A549 (cell line): ENCODE measurements around the gene EXOC3. TPM values are rescaled to one million over a fixed set of nuclear protein-coding genes. Genes with fewer than 3 reads are reported as not detected.

ENCODE experiments used
- ATAC-seq, 2 experiments: fragments of 200-7000 bp in 1 of 2; fragments of >200 bp in 1 of 2; cut with Nextera tagmentation in 1 of 2; cut with Tn5 transposase in 1 of 2; 3 replicates each; pipeline versions ENCODE4 v1.8.0 to v1.9.1; 2018 to 2020; ENCODE audit warnings: mild to moderate bottlenecking in 1 of 2, moderate library complexity in 1 of 2
- CTCF ChIA-PET: fragments of 300-600 bp; sonication (Branson Sonifier 250); formaldehyde crosslinking; extraction: SDS; loops from one replicate; lab custom pipeline; 2021; ENCODE audit warnings: antibody characterized with exemption, inconsistent platforms; lab: Yijun Ruan, JAX
- POLR2A ChIA-PET: fragments of 350-600 bp; formaldehyde crosslinking; extraction: SDS; loops from one replicate; lab custom pipeline; 2021; ENCODE audit warnings: antibody characterized with exemption, inconsistent platforms; lab: Yijun Ruan, JAX
- DNase-seq, 2 experiments: peaks; one replicate each; pipeline versions ENCODE4 v3.0.0 to v3.0.0-alpha.2; 2011 to 2016; ENCODE audit warnings: low read depth in 1 of 2, low spot score in 1 of 2
- FAIRE-seq: peaks from 2 replicates; lab custom pipeline; 2011; peaks lifted over from hg19 to GRCh38; lab: Jason Lieb, UNC
- H3K27ac ChIP-seq, 2 experiments: fragments of >200 bp; sonication (Bioruptor Twin); formaldehyde crosslinking; 3 replicates each; pipeline ENCODE4 v1.5.1; 2016 to 2017
- H3K4me1 ChIP-seq: fragments of >200 bp; sonication (Bioruptor Twin); formaldehyde crosslinking; 3 replicates; pipeline ENCODE4 v1.6.1; 2016
- H3K4me2 ChIP-seq: fragments of >200 bp; sonication (Bioruptor Twin); formaldehyde crosslinking; 3 replicates; pipeline ENCODE4 v1.6.1; 2016
- H3K4me3 ChIP-seq: fragments of >200 bp; sonication (Bioruptor Twin); formaldehyde crosslinking; 3 replicates; pipeline ENCODE4 v1.5.1; 2016
- H3K9me3 ChIP-seq: fragments of >200 bp; sonication (Bioruptor Twin); formaldehyde crosslinking; 3 replicates; pipeline ENCODE4 v1.6.1; 2016
- CBX8 ChIP-seq: fragments of 200-600 bp; sonication (generic); IDR thresholded peaks from 2 replicates; pipeline ENCODE4 v1.6.1; 2016
- EHMT2 ChIP-seq: fragments of 200-600 bp; sonication (generic); IDR thresholded peaks from 2 replicates; pipeline ENCODE4 v1.6.1; 2016; ENCODE audit warnings: antibody characterized with exemption, low read depth, mild to moderate bottlenecking, moderate library complexity
- HDAC2 ChIP-seq: fragments of 200-600 bp; sonication (generic); IDR thresholded peaks from 2 replicates; pipeline ENCODE4 v1.6.1; 2016
- HOXA7 ChIP-seq: fragments of 250-450 bp; sonication (Bioruptor Pico); IDR thresholded peaks from 2 replicates; pipeline ENCODE4 v1.5.0; 2020; ENCODE audit warnings: mild to moderate bottlenecking, moderate library complexity
- HOXB13 ChIP-seq: fragments of 250-450 bp; sonication (Bioruptor Pico); IDR thresholded peaks from 2 replicates; pipeline ENCODE4 v1.5.0; 2020; ENCODE audit warnings: low read depth, mild to moderate bottlenecking, moderate library complexity
- JUNB ChIP-seq: fragments of >200 bp; sonication (Bioruptor Twin); formaldehyde crosslinking; IDR thresholded peaks from 2 replicates; pipeline ENCODE4 v1.6.1; 2016
- KDM5A ChIP-seq: fragments of 200-600 bp; sonication (generic); IDR thresholded peaks from 2 replicates; pipeline ENCODE4 v1.6.1; 2016; ENCODE audit warnings: antibody characterized with exemption, mild to moderate bottlenecking
- MAFK ChIP-seq: fragments of 450-650 bp; IDR thresholded peaks from 2 replicates; pipeline ENCODE4 v1.6.1; 2014; ENCODE audit not compliant: partially characterized antibody
- NFE2L2 ChIP-seq: fragments of 150-350 bp; conservative IDR thresholded peaks from 2 replicates; pipeline ENCODE4 v1.6.1; 2014; ENCODE audit warnings: low read length
- NPAS2 ChIP-seq: fragments of 250-450 bp; sonication (Bioruptor Pico); IDR thresholded peaks from 2 replicates; pipeline ENCODE4 v1.8.0; 2022; ENCODE audit warnings: mild to moderate bottlenecking, moderate library complexity, borderline replicate concordance
- POLR2A ChIP-seq: IDR thresholded peaks from 2 replicates; pipeline ENCODE4 v1.6.1; 2012; ENCODE audit warnings: mild to moderate bottlenecking, low read length
- RAD21 ChIP-seq, 2 experiments: fragments of >200 bp in 1 of 2; sonication (Bioruptor Twin) in 1 of 2; formaldehyde crosslinking in 1 of 2; IDR thresholded peaks in 1 of 2; conservative IDR thresholded peaks in 1 of 2; 2 replicates in 1 of 2; 3 replicates in 1 of 2; pipeline ENCODE4 v1.6.1; 2012 to 2018; ENCODE audit warnings: inconsistent platforms in 1 of 2
- SMC3 ChIP-seq: fragments of >200 bp; sonication (Bioruptor Twin); formaldehyde crosslinking; IDR thresholded peaks from 3 replicates; pipeline ENCODE4 v1.6.1; 2018; ENCODE audit warnings: inconsistent platforms
- ZNF302 ChIP-seq: fragments of 250-450 bp; sonication (Bioruptor Pico); IDR thresholded peaks from 2 replicates; pipeline ENCODE4 v1.9.0; 2021; ENCODE audit warnings: inconsistent platforms, mild to moderate bottlenecking, moderate library complexity
- ZSCAN20 ChIP-seq: fragments of 250-450 bp; sonication (Bioruptor Pico); IDR thresholded peaks from 2 replicates; pipeline ENCODE4 v1.8.0; 2022; ENCODE audit warnings: mild to moderate bottlenecking, moderate library complexity
- WGBS: methylation state at CpG from one replicate; pipeline ENCODE4 v1.1.6; 2017; ENCODE audit errors: missing lambda C conversion rate; 5-methylcytosine and 5-hydroxymethylcytosine counted together
- polyA plus RNA-seq, 4 experiments: library from polyadenylated mRNA; depleted of rRNA in 3 of 4; stranded (reverse); fragments of >200 nt; fragmentation: RNase III in 1 of 4; extraction: RNeasy Plus Mini Kit Qiagen cat#74134 plus additional on column Dnase treatment in 1 of 4; gene quantifications; 2 replicates in 3 of 4; 3 replicates in 1 of 4; pipeline ENCODE4 v1.2.3, GENCODE V29; 2011 to 2017
- TF ChIP-seq, protein P1 (sequence below): IDR thresholded peaks from 2 replicates; pipeline ENCODE4 v1.6.1; 2012; ENCODE audit warnings: low read depth, borderline replicate concordance
- TF ChIP-seq, protein P2 (sequence below): fragments of 200-600 bp; sonication (generic); IDR thresholded peaks from 2 replicates; pipeline ENCODE4 v1.6.1; 2016; ENCODE audit warnings: antibody characterized with exemption, mild to moderate bottlenecking, moderate library complexity
- TF ChIP-seq, protein P3 (sequence below): fragments of 450-650 bp; IDR thresholded peaks from 2 replicates; pipeline ENCODE4 v1.6.1; 2014; ENCODE audit warnings: antibody characterized with exemption
- TF ChIP-seq, protein P4 (sequence below): fragments of >200 bp; sonication (Bioruptor Twin); formaldehyde crosslinking; IDR thresholded peaks from 3 replicates; pipeline ENCODE4 v1.5.1; 2016

The EXOC3 gene
- polyA plus RNA-seq, 2 of the 4 experiments (the other 2 are of a cell fraction): 20.0 to 33.6 TPM

DNA sequence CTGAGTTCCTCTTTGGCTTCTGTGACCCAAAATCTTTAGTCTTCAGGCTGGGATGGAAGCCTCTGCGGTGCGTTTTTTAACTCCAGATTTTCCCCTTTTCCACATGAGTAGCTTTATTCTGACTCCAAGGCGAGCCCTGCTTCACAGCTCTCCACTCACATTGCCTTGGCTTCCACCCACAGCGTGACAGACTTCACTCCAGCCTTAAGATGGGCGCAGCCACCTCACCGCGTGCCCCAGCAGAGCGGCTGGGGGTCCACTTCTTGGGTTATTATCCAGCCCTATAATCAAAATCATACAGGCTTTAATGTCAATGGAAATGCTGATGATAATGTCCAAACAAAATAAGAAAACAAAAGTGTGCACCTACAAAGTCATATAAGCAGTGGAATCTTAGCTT is 1.2 kb downstream of the EXOC3 start (continued):
- TF ChIP-seq, protein P1, sequence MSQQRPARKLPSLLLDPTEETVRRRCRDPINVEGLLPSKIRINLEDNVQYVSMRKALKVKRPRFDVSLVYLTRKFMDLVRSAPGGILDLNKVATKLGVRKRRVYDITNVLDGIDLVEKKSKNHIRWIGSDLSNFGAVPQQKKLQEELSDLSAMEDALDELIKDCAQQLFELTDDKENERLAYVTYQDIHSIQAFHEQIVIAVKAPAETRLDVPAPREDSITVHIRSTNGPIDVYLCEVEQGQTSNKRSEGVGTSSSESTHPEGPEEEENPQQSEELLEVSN: no peak
- no peak for TF ChIP-seq NFE2L2
- TF ChIP-seq, all 56 proteins: peak for 0

DNA sequence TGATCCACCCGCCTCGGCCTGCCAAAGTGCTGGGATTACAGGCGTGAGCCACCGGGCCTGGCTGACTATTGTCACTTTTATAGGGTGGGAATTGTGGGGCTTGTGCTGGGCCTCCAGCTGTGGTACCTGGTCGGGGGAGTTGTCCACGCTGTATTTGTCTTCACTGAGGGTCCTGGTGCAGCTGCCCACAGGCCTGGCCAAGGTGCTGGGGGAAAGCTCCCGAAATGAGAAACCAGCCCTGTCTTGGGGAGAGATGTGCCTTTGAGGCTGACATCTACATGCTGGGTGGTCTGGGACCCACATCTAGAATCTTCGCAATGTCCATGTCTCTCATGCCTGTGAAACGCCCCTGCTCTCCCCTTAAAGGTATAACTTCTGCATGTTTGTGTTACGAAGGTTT is 2.6 kb downstream of the EXOC3 start:
- ChIA-PET CTCF (interaction anchor here (0.7 to 5.4 kb wide), 17 partner anchors 8 to 450 kb away, joined by 3 to 43 read pairs (median 5); partner anchors contain the start of gene AHRR), POLR2A (no interaction called here)
- no peak for TF ChIP-seq ZNF302 (CRISPR knock-in tag)
- no peak for TF ChIP-seq NPAS2 (CRISPR knock-in tag)
- TF ChIP-seq, protein P2, sequence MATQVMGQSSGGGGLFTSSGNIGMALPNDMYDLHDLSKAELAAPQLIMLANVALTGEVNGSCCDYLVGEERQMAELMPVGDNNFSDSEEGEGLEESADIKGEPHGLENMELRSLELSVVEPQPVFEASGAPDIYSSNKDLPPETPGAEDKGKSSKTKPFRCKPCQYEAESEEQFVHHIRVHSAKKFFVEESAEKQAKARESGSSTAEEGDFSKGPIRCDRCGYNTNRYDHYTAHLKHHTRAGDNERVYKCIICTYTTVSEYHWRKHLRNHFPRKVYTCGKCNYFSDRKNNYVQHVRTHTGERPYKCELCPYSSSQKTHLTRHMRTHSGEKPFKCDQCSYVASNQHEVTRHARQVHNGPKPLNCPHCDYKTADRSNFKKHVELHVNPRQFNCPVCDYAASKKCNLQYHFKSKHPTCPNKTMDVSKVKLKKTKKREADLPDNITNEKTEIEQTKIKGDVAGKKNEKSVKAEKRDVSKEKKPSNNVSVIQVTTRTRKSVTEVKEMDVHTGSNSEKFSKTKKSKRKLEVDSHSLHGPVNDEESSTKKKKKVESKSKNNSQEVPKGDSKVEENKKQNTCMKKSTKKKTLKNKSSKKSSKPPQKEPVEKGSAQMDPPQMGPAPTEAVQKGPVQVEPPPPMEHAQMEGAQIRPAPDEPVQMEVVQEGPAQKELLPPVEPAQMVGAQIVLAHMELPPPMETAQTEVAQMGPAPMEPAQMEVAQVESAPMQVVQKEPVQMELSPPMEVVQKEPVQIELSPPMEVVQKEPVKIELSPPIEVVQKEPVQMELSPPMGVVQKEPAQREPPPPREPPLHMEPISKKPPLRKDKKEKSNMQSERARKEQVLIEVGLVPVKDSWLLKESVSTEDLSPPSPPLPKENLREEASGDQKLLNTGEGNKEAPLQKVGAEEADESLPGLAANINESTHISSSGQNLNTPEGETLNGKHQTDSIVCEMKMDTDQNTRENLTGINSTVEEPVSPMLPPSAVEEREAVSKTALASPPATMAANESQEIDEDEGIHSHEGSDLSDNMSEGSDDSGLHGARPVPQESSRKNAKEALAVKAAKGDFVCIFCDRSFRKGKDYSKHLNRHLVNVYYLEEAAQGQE: no peak
- TF ChIP-seq MAFK: no peak
- no peak for TF ChIP-seq EHMT2
- 88% methylated on average over 9 of the region's 10 CpGs for WGBS
- Histone ChIP-seq H3K27ac (no peak overlapping the region), H3K4me2 (no peak overlapping the region), H3K9me3 (no peaks in the 10 kb centered on the region), H3K4me1 (peaks cover 14% of the 10 kb centered on the region), H3K4me3 (no peak overlapping the region)
- no peak for ATAC-seq
- no peak for FAIRE-seq
- no peak for DNase-seq

DNA sequence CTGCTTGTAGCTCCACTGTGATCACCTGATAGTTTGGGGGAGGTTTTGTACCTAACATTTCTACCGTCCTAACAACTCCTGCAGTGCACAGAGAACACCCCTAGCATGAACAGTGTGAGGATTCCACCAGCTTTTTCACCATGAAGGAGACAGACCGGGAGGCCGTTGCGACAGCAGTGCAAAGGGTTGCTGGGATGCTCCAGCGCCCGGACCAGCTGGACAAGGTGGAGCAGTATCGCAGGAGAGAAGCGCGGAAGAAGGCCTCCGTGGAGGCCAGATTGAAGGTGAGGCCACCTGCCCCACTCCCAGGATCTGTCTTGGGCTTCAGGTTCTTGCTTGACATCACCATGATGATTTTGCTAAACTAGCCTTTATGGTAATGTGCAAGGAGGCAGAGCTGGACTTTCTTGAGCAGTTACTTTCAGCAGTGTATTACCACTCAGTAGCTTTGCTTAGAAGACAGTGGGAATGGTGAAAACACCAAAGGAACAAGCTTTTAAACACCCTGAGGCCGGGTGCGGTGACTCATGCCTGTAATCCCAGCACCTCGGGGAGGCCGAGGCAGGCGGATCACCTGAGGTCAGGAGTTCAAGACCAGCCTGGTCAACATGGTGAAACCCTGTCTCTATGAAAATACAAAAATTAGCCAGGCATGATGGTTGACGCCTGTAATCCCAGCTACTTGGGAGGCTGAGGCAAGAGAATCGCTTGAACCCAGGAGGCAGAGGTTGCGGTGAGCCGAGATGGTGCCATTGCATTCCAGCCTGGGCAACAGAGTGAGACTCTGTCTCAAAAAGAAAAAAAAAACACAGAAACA is 3.3 kb downstream of the EXOC3 start:
- ATAC-seq: no peak
- no peak overlapping the region for H3K4me3 ChIP-seq
- ChIA-PET CTCF (interaction anchor here (0.6 to 5.4 kb wide), 37 partner anchors 10 to 721 kb away, joined by 3 to 43 read pairs (median 4); partner anchors contain the start of genes AHRR and CEP72), POLR2A (interaction anchor here (0.7 to 1.5 kb wide), 2 partner anchors 26 to 424 kb away, joined by 3 to 4 read pairs; no protein-coding TSS in a partner anchor)
- no peak for DNase-seq
- H3K27ac ChIP-seq: no peak overlapping the region
- H3K4me2 ChIP-seq: no peak overlapping the region
- H3K9me3 ChIP-seq: 0 out of 3 replicates have a peak, but pooled peaks cover 1% of the 10 kb centered on the region
- TF ChIP-seq ZSCAN20 (CRISPR knock-in tag): no peak
- TF ChIP-seq HOXB13: no peak
- no peak for TF ChIP-seq CBX8
- TF ChIP-seq, protein P3, sequence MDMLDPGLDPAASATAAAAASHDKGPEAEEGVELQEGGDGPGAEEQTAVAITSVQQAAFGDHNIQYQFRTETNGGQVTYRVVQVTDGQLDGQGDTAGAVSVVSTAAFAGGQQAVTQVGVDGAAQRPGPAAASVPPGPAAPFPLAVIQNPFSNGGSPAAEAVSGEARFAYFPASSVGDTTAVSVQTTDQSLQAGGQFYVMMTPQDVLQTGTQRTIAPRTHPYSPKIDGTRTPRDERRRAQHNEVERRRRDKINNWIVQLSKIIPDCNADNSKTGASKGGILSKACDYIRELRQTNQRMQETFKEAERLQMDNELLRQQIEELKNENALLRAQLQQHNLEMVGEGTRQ: no peak
- TF ChIP-seq HOXA7: no peak
- 85% methylated on average over 19 of the region's 19 CpGs for whole genome bisulfite sequencing
- no peak for FAIRE-seq
- H3K4me1 ChIP-seq: peaks cover 14% of the 10 kb centered on the region

DNA sequence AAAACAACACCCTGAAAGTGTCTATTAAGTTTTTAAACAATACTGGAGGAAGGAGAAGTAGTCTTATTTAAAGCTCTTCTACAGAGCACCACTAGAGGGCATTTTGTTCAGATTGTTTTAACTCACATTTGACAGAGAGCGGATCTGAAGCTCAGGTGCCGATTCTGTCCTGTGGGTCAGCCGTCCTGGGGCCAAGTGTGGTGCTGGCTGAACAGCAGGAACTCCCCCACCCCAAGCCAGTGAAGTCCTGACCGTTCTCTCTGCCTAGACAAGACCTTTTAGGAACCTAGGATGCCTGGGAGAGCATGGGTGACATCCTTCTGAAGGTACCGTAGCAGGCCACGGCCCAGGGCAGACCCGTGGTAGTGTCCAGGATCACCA is 3.9 kb downstream of the EXOC3 start:
- no peak overlapping the region for H3K4me3 ChIP-seq
- CTCF ChIA-PET: interaction anchor here (0.6 to 5.4 kb wide), 36 partner anchors 10 to 721 kb away, joined by 3 to 43 read pairs (median 4); partner anchors contain the start of genes AHRR and CEP72
- H3K4me1 ChIP-seq: peaks cover 12% of the 10 kb centered on the region
- WGBS: 52% methylated on average over 7 of the region's 7 CpGs
- H3K9me3 ChIP-seq: 0 out of 3 replicates have a peak, but pooled peaks cover 7% of the 10 kb centered on the region
- TF ChIP-seq KDM5A: no peak
- TF ChIP-seq, protein P4, sequence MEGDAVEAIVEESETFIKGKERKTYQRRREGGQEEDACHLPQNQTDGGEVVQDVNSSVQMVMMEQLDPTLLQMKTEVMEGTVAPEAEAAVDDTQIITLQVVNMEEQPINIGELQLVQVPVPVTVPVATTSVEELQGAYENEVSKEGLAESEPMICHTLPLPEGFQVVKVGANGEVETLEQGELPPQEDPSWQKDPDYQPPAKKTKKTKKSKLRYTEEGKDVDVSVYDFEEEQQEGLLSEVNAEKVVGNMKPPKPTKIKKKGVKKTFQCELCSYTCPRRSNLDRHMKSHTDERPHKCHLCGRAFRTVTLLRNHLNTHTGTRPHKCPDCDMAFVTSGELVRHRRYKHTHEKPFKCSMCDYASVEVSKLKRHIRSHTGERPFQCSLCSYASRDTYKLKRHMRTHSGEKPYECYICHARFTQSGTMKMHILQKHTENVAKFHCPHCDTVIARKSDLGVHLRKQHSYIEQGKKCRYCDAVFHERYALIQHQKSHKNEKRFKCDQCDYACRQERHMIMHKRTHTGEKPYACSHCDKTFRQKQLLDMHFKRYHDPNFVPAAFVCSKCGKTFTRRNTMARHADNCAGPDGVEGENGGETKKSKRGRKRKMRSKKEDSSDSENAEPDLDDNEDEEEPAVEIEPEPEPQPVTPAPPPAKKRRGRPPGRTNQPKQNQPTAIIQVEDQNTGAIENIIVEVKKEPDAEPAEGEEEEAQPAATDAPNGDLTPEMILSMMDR: peak; percentile 57
- TF ChIP-seq JUNB: no peak
- peak; percentile 37; the same call in 2 of the 3 replicates for TF ChIP-seq SMC3
- no peak for TF ChIP-seq POLR2A
- no peak for TF ChIP-seq HDAC2
- peak; percentile 18 to 50; a peak in 2 of 5 replicates for TF ChIP-seq RAD21 (conservative IDR thresholded peaks at IDR 0.05 in 1 of 2, IDR thresholded peaks at IDR 0.05 in 1 of 2)
- TF ChIP-seq, all 56 proteins: peak for 3
- ATAC-seq (peak in 1 of 2 experiments; percentile 60; a peak in 3 of 6 replicates), DNase-seq (peak; percentile 60 to 72), FAIRE-seq (no peak)
- no peak overlapping the region for H3K4me2 ChIP-seq
- POLR2A ChIA-PET: interaction anchor here (0.7 to 1.5 kb wide), 2 partner anchors 25 to 423 kb away, joined by 3 to 4 read pairs; no protein-coding TSS in a partner anchor
- no peak overlapping the region for H3K27ac ChIP-seq
